Suppressor macrophage (primary cell): ENCODE results near the gene FSHB.
"Not testable (repeated sequence)": the region's sequence is repeated elsewhere in the genome, so short reads cannot be mapped to it uniquely, and the experiment has no call there.

Source experiments
- DNase-seq, 4 experiments: peaks; one replicate each; pipeline ENCODE4 v3.0.0-alpha.2; 2020 to 2022
- total RNA-seq, 17 experiments: gene quantifications; one replicate each; lab custom pipeline; 2026; ENCODE audit warnings: mixed read lengths in 6 of 17, inconsistent platforms in 3 of 17; lab: John Stamatoyannopoulos, UW

The FSHB gene
- total RNA-seq = 0 to 0.88 (median 0) reads per million in 17 experiments

- no peak for DNase-seq
Measured at GRCh38 chr11:30230714-30231113, at the start of gene FSHB. Gene FSHB, plus strand, starts transcription at chr11:30231014. Its CDS starts 889 bp downstream, at chr11:30231903.

- no peak for DNase-seq
Measured at GRCh38 chr11:30186748-30187147, 44.1 kb upstream of the FSHB start.

GRCh38 chr11:30192620-30193019 is 38.2 kb upstream of the FSHB start:
- DNase-seq = no peak

GRCh38 chr11:30196400-30197206 is 34.2 kb upstream of the FSHB start:
- peak; percentile 40 to 63 (median 46) for DNase-seq

GRCh38 chr11:30197869-30198268 is 32.9 kb upstream of the FSHB start:
- no peak for DNase-seq

- DNase-seq = not testable (repeated sequence)
Measured at GRCh38 chr11:30202989-30203388, 27.8 kb upstream of the FSHB start.

GRCh38 chr11:30203850-30204249 is 27.0 kb upstream of the FSHB start:
- no peak for DNase-seq

- DNase-seq = no peak
Measured at GRCh38 chr11:30206249-30206996, 24.4 kb upstream of the FSHB start.

- DNase-seq = no peak
Measured at GRCh38 chr11:30210357-30210756, 20.5 kb upstream of the FSHB start.

- DNase-seq = no peak
Measured at GRCh38 chr11:30216534-30216933, 14.3 kb upstream of the FSHB start.

- DNase-seq = no peak
Measured at GRCh38 chr11:30218278-30218677, 12.5 kb upstream of the FSHB start.

GRCh38 chr11:30225642-30226041 is 5.2 kb upstream of the FSHB start:
- DNase-seq = no peak

GRCh38 chr11:30228323-30228884 is 2.4 kb upstream of the FSHB start:
- DNase-seq = no peak

- DNase-seq = no peak
Measured at GRCh38 chr11:30239025-30239424, 8.2 kb downstream of the FSHB start.

GRCh38 chr11:30244265-30244664 is 13.5 kb downstream of the FSHB start:
- no peak for DNase-seq

GRCh38 chr11:30245621-30246020 is 14.8 kb downstream of the FSHB start:
- DNase-seq = no peak

GRCh38 chr11:30254307-30255298 is 23.8 kb downstream of the FSHB start:
- no peak for DNase-seq

- no peak for DNase-seq
Measured at GRCh38 chr11:30255637-30256036, 24.8 kb downstream of the FSHB start.

- no peak for DNase-seq
Measured at GRCh38 chr11:30257058-30257457, 26.2 kb downstream of the FSHB start.

GRCh38 chr11:30258679-30259078 is 27.9 kb downstream of the FSHB start:
- no peak for DNase-seq

- DNase-seq = no peak
Measured at GRCh38 chr11:30260813-30261212, 30.0 kb downstream of the FSHB start.

GRCh38 chr11:30261821-30262220 is 31.0 kb downstream of the FSHB start:
- no peak for DNase-seq
